Measurements from ENCODE around the gene PRR33.

DNA sequence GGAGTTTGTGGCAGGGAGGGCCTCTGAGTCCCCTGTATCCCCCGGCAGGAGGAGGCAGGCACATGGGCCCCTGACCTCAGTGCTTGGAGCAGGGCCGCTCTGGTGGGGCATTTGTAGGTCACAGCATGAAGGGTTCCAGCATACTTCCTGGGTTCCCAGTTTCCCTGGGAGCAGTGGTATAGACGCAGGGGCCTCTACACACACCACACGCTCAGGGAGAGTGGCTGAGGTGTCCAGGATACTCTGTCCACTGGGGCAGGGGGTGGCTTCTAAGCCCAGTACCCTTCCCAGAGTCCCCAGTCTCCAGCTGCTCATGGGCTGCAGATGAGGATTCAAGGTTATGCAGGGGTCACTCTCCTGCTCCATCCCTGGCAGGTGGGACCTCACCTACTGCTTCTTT is 32.7 kb downstream of the PRR33 start:
- TF ChIP-seq, protein P1, sequence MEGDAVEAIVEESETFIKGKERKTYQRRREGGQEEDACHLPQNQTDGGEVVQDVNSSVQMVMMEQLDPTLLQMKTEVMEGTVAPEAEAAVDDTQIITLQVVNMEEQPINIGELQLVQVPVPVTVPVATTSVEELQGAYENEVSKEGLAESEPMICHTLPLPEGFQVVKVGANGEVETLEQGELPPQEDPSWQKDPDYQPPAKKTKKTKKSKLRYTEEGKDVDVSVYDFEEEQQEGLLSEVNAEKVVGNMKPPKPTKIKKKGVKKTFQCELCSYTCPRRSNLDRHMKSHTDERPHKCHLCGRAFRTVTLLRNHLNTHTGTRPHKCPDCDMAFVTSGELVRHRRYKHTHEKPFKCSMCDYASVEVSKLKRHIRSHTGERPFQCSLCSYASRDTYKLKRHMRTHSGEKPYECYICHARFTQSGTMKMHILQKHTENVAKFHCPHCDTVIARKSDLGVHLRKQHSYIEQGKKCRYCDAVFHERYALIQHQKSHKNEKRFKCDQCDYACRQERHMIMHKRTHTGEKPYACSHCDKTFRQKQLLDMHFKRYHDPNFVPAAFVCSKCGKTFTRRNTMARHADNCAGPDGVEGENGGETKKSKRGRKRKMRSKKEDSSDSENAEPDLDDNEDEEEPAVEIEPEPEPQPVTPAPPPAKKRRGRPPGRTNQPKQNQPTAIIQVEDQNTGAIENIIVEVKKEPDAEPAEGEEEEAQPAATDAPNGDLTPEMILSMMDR (IDR thresholded peaks at IDR 0.05; ENCODE audit: borderline replicate concordance, extremely low read depth, low read length, poor library complexity, severe bottlenecking) = no peak
- TF ChIP-seq EZH2 (IDR thresholded peaks at IDR 0.05; ENCODE audit: borderline replicate concordance, low read depth, low read length, severe bottlenecking) = no peak

Measured in DND-41 (cell line).